Measurements from ENCODE around the gene DHODH. TPM values are rescaled to one million over a fixed set of nuclear protein-coding genes. Genes with fewer than 3 reads are reported as not detected.

The DHODH gene
- total and polyA plus RNA-seq, 2 of the 4 experiments (the other 2 are of a cell fraction) = 3.2 to 4.1 TPM

DNA sequence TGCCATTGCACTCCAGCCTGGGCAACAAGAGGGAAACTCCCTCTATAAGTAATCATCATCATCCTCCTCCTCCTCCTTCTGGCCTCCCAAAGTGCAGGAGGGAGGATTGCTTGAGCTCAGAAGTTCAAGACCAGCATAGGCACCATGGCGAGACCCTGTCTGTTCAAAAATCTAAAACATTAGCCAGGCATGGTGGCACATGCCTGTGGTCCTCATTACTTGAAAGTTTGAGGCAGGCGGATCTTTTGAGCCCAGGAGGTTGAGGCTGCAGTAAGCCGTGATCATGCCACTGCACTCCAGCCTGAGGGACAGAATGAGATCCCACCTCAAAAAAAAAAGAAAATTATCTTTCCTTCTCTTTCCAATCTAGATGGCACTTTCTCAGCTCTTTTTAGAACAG is 36.2 kb upstream of the DHODH start:
- Histone ChIP-seq H3K23ac (ENCODE audit: low read depth, low read length) (no peak overlapping the region), H3K4ac (ENCODE audit: low read depth, low read length) (no peak overlapping the region), H3K36me3 (ENCODE audit: control insufficient read depth, insufficient read depth, low read length) (no peaks in the 10 kb centered on the region), H3K18ac (ENCODE audit: low read depth, low read length) (no peak overlapping the region), H4K91ac (ENCODE audit: insufficient read depth, low read depth, low read length) (no peak overlapping the region), H3K4me1 (ENCODE audit: control insufficient read depth, insufficient read depth, low read length) (no peaks in the 10 kb centered on the region), H3K9ac (ENCODE audit: low read depth, low read length) (no peak overlapping the region), H4K5ac (ENCODE audit: low read depth, low read length) (no peak overlapping the region), H3K27ac (ENCODE audit: insufficient read depth, low read length) (no peak overlapping the region), H4K8ac (ENCODE audit: low read depth in 2 of 2, low read length in 2 of 2) (no peak overlapping the region), H2BK15ac (ENCODE audit: low read depth, low read length) (no peak overlapping the region), H3K56ac (ENCODE audit: extremely low read depth, insufficient read depth, low read length) (no peak overlapping the region), H2BK120ac (ENCODE audit: low read depth, low read length) (no peak overlapping the region), H3K4me2 (ENCODE audit: low read depth, low read length) (no peak overlapping the region), H2AK5ac (ENCODE audit: low read depth, low read length) (no peak overlapping the region), H3K27me3 (ENCODE audit: control insufficient read depth, insufficient read depth, low read length) (peaks cover 5% of the 10 kb centered on the region; the same call in 1 of the 2 replicates), H2AK9ac (replicated peaks; ENCODE audit: low read depth, low read length, poor library complexity) (no peak overlapping the region), H3K9me3 (ENCODE audit: control insufficient read depth, insufficient read depth, low read length) (no peaks in the 10 kb centered on the region), H4K20me1 (ENCODE audit: insufficient read depth, low read length) (no peaks in the 10 kb centered on the region), H2BK20ac (ENCODE audit: low read depth, low read length) (no peak overlapping the region), H2AFZ (replicated peaks; ENCODE audit: low read length, poor library complexity) (no peak overlapping the region), H2BK5ac (ENCODE audit: low read depth, low read length, poor library complexity, severe bottlenecking) (no peak overlapping the region), H3K4me3 (ENCODE audit: insufficient read depth, low read depth, low read length) (no peak overlapping the region), H3K9me1 (ENCODE audit: insufficient read depth, low read length) (no peaks in the 10 kb centered on the region), H3K79me1 (ENCODE audit: low read depth in 1 of 2, low read length in 2 of 2) (no peaks in the 10 kb centered on the region), H3K14ac (replicated peaks; ENCODE audit: low read depth, low read length) (no peak overlapping the region)
- TF ChIP-seq POLR2A (IDR thresholded peaks at IDR 0.05; ENCODE audit: low read depth, low read length) = no peak
- TF ChIP-seq, protein P1, sequence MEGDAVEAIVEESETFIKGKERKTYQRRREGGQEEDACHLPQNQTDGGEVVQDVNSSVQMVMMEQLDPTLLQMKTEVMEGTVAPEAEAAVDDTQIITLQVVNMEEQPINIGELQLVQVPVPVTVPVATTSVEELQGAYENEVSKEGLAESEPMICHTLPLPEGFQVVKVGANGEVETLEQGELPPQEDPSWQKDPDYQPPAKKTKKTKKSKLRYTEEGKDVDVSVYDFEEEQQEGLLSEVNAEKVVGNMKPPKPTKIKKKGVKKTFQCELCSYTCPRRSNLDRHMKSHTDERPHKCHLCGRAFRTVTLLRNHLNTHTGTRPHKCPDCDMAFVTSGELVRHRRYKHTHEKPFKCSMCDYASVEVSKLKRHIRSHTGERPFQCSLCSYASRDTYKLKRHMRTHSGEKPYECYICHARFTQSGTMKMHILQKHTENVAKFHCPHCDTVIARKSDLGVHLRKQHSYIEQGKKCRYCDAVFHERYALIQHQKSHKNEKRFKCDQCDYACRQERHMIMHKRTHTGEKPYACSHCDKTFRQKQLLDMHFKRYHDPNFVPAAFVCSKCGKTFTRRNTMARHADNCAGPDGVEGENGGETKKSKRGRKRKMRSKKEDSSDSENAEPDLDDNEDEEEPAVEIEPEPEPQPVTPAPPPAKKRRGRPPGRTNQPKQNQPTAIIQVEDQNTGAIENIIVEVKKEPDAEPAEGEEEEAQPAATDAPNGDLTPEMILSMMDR (conservative IDR thresholded peaks at IDR 0.05; ENCODE audit: low read depth, low read length) = no peak
- no peak for TF ChIP-seq MXI1 (IDR thresholded peaks at IDR 0.05; ENCODE audit: borderline replicate concordance, low read depth, low read length)
- no peak for TF ChIP-seq CEBPB (IDR thresholded peaks at IDR 0.05; ENCODE audit: low read depth, low read length)
- TF ChIP-seq CHD1 (IDR thresholded peaks at IDR 0.05; ENCODE audit: low read depth, low read length) = no peak
- TF ChIP-seq RCOR1 (IDR thresholded peaks at IDR 0.05; ENCODE audit: insufficient replicate concordance, low read length) = no peak
- TF ChIP-seq NFE2L2 (IDR thresholded peaks at IDR 0.05; ENCODE audit: low read depth, low read length) = no peak
- dilution Hi-C loops (cut with HindIII; ENCODE audit: low sequenced_read_pairs, unreplicated experiment) (no loop called here), in situ Hi-C loops (cut with MboI; ENCODE audit: low sequenced_read_pairs) (no loop called here), intact Hi-C loops (cut with micrococcal nuclease) (no loop called here)
- WGBS, 2 experiments (ENCODE audit: extremely low coverage in 2 of 2, insufficient read length in 1 of 2) = no CpG with 5 or more reads among the region's 3 CpGs
- ChIA-PET POLR2A (ENCODE audit: unreplicated experiment) (no interaction called here), CTCF (no interaction called here)
- DNase-seq (no peak), ATAC-seq (ENCODE audit: low read depth) (no peak)
- BruUV-seq (replicated peaks) = no TSS peak
